Vagina (tissue), 2 donors: ENCODE results near the gene NRL.

ENCODE experiments used
- POLR2A ChIP-seq, 2 donors: fragments of 450-650 bp; IDR thresholded peaks; one replicate each; pipeline ENCODE4 v1.6.1; 2017; ENCODE audit warnings: antibody characterized with exemption in 2 of 2, mild to moderate bottlenecking in 2 of 2, moderate library complexity in 2 of 2
- POLR2AphosphoS5 ChIP-seq, 2 donors: sonication (generic); formaldehyde crosslinking; IDR thresholded peaks; one replicate each; pipeline ENCODE4 v1.9.0; 2017; ENCODE audit warnings: antibody characterized with exemption in 2 of 2, mild to moderate bottlenecking in 2 of 2, low read depth in 1 of 2; ENCODE audit not compliant: insufficient read depth in 1 of 2
- TF ChIP-seq, protein P1 (sequence below), 3 experiments: fragments of 450-650 bp in 2 of 3; fragments of 200-600 bp in 1 of 3; sonication (generic) in 1 of 3; IDR thresholded peaks; one replicate each; pipeline ENCODE4 v1.5.1; 2017 to 2019; ENCODE audit warnings: antibody characterized with exemption in 3 of 3, mild to moderate bottlenecking in 2 of 3, moderate library complexity in 2 of 3

DNA sequence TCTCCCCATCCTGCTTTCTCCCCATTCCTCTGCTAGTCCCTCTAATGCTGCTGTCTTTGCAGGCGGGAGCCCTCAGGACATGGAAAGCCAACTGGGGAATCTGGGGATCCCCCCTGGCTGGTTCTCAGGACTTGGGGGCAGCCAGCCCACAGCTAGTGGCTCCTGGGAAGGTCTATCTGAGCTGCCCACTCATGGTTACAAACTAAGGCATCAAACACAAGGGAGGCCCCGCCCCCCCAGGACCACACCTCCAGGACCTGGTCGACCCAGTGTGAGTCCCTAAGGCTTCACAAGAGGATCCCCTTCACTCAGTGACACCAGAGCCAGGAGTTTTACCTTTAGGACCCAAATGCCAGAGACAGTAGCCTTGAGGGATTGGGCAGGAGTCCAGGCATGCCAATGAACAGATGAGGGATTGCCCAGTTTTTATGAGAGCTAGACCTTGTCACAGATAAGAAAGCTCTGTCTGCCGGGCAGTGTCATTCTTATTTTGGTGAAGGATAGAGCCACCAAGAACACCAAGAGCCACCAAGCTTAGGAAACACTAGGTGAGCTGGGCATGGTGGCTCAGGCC lies 51.4 kb downstream of the NRL start:
- no peak for TF ChIP-seq POLR2A (IDR thresholded peaks at IDR 0.05)
- TF ChIP-seq, protein P1, sequence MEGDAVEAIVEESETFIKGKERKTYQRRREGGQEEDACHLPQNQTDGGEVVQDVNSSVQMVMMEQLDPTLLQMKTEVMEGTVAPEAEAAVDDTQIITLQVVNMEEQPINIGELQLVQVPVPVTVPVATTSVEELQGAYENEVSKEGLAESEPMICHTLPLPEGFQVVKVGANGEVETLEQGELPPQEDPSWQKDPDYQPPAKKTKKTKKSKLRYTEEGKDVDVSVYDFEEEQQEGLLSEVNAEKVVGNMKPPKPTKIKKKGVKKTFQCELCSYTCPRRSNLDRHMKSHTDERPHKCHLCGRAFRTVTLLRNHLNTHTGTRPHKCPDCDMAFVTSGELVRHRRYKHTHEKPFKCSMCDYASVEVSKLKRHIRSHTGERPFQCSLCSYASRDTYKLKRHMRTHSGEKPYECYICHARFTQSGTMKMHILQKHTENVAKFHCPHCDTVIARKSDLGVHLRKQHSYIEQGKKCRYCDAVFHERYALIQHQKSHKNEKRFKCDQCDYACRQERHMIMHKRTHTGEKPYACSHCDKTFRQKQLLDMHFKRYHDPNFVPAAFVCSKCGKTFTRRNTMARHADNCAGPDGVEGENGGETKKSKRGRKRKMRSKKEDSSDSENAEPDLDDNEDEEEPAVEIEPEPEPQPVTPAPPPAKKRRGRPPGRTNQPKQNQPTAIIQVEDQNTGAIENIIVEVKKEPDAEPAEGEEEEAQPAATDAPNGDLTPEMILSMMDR (IDR thresholded peaks at IDR 0.05): no peak
- no peak for TF ChIP-seq POLR2AphosphoS5 (IDR thresholded peaks at IDR 0.05; ENCODE audit: insufficient read depth in 1 of 2, low read depth in 1 of 2)
